K562 (cell line): ENCODE results near the gene IFNGR2. TPM values are rescaled to one million over a fixed set of nuclear protein-coding genes. Genes with fewer than 3 reads are reported as not detected.

Source experiments
- ATAC-seq: fragments of 200-7000 bp; cut with Tn5 transposase; 3 replicates; pipeline ENCODE4 v1.9.1; 2020; ENCODE audit warnings: moderate library complexity
- BruUV-seq: library from RNA; stranded (reverse); fragments of 400-500 nt; replicated peaks from 2 replicates; lab custom pipeline; 2021; lab: Mats Ljungman, UMichigan
- CTCF ChIA-PET: fragments of 300-600 bp; formaldehyde crosslinking; extraction: SDS; loops from one replicate; lab custom pipeline; 2021; ENCODE audit warnings: low intra/inter-chr PET ratio; lab: Yijun Ruan, JAX
- POLR2A ChIA-PET: fragments of 300-600, 350-650 bp; sonication (Branson Sonifier 250); formaldehyde crosslinking; extraction: SDS; loops from one replicate; lab custom pipeline; 2021; ENCODE audit warnings: antibody characterized with exemption, inconsistent platforms; lab: Yijun Ruan, JAX
- DNase-seq, 4 experiments: peaks; one replicate each; pipeline versions ENCODE4 v3.0.0 to v3.0.0-alpha.2; 2011 to 2018; ENCODE audit warnings: low spot score in 3 of 4, mixed read lengths in 3 of 4; ENCODE audit errors: extremely low read depth in 1 of 4
- FAIRE-seq: peaks from 2 replicates; lab custom pipeline; 2011; peaks lifted over from hg19 to GRCh38; lab: Jason Lieb, UNC
- H2AFZ ChIP-seq: 2 replicates; pipeline ENCODE4 v1.6.0; 2011; ENCODE audit warnings: low read depth, low read length, control low read depth, inconsistent platforms
- H3K27ac ChIP-seq: fragments of 200-600 bp; 3 replicates; pipeline ENCODE4 v1.8.0; 2011; ENCODE audit warnings: low read depth, mild to moderate bottlenecking, control low read depth, inconsistent platforms, low read length, moderate library complexity, mixed read lengths; ENCODE audit errors: extremely low read depth
- H3K27me3 ChIP-seq, 2 experiments: fragments of 300-600 bp in 1 of 2; 2 replicates in 1 of 2; 3 replicates in 1 of 2; pipeline versions ENCODE4 v1.6.0 to v1.8.0; 2011; ENCODE audit warnings: inconsistent platforms in 2 of 2, low read length in 2 of 2, mild to moderate bottlenecking in 1 of 2, mixed read lengths in 1 of 2, moderate library complexity in 1 of 2; ENCODE audit not compliant: control insufficient read depth in 2 of 2, insufficient read depth in 2 of 2
- H3K36me3 ChIP-seq: fragments of 300-600 bp; 3 replicates; pipeline ENCODE4 v1.8.0; 2011; ENCODE audit warnings: mild to moderate bottlenecking, low read length, inconsistent platforms; ENCODE audit not compliant: control insufficient read depth, insufficient read depth
- H3K4me1 ChIP-seq, 2 experiments: fragments of 200-600 bp in 1 of 2; replicated peaks in 1 of 2; 2 replicates in 1 of 2; 3 replicates in 1 of 2; pipeline versions ENCODE4 v1.5.1 to v1.8.0; 2011; ENCODE audit warnings: inconsistent platforms in 2 of 2, low read length in 2 of 2, mild to moderate bottlenecking in 1 of 2, mixed read lengths in 1 of 2, moderate library complexity in 1 of 2; ENCODE audit not compliant: control insufficient read depth in 2 of 2, insufficient read depth in 2 of 2
- H3K4me2 ChIP-seq: 2 replicates; pipeline ENCODE4 v1.6.1; 2011; ENCODE audit warnings: low read length, control low read depth, inconsistent platforms, mixed read lengths; ENCODE audit not compliant: insufficient read depth
- H3K4me3 ChIP-seq: fragments of 200-600 bp; sonication (generic), shearing (Covaris generic); 2 replicates; pipeline ENCODE4 v1.5.1; 2016; ENCODE audit warnings: control low read depth, inconsistent platforms
- H3K79me2 ChIP-seq: fragments of 200-600 bp; 3 replicates; pipeline ENCODE4 v1.8.0; 2011; ENCODE audit warnings: low read length, inconsistent platforms; ENCODE audit not compliant: control insufficient read depth, insufficient read depth
- H3K9ac ChIP-seq, 2 experiments: 2 replicates each; pipeline versions ENCODE4 v1.6.0 to v1.6.1; 2011; ENCODE audit warnings: low read depth in 2 of 2, low read length in 2 of 2, control low read depth in 1 of 2, inconsistent platforms in 1 of 2, mild to moderate bottlenecking in 1 of 2, mixed read lengths in 1 of 2; ENCODE audit not compliant: insufficient read depth in 1 of 2
- H3K9me1 ChIP-seq: one replicate; pipeline ENCODE4 v1.6.0; 2011; ENCODE audit warnings: inconsistent platforms, mild to moderate bottlenecking, low read length, moderate library complexity; ENCODE audit not compliant: control insufficient read depth, insufficient read depth
- H3K9me3 ChIP-seq: replicated peaks from 2 replicates; pipeline ENCODE4 v1.5.1; 2011; ENCODE audit warnings: low read depth, low read length, inconsistent platforms; ENCODE audit not compliant: control insufficient read depth, insufficient read depth
- H4K20me1 ChIP-seq: replicated peaks from 2 replicates; pipeline ENCODE4 v1.6.1; 2011; ENCODE audit warnings: low read length, inconsistent platforms, mixed read lengths; ENCODE audit not compliant: control insufficient read depth, insufficient read depth
- FOXK2 ChIP-seq, 2 experiments: fragments of 450-650 bp; IDR thresholded peaks in 1 of 2; conservative IDR thresholded peaks in 1 of 2; 2 replicates each; pipeline ENCODE4 v1.6.1; 2016; ENCODE audit warnings: low read depth in 2 of 2, mild to moderate bottlenecking in 1 of 2
- RBM25 ChIP-seq: fragments of 200-400 bp; formaldehyde crosslinking; IDR thresholded peaks from 2 replicates; pipeline ENCODE4 v1.6.1; 2018; ENCODE audit warnings: low read length, low read depth, moderate library complexity; ENCODE audit not compliant: severe bottlenecking
- RFX5 ChIP-seq: IDR thresholded peaks from 2 replicates; pipeline ENCODE4 v1.6.1; 2011; ENCODE audit warnings: low read depth, mild to moderate bottlenecking, improper control_type of control experiment, low read length
- SRSF3 ChIP-seq: fragments of 200-400 bp; formaldehyde crosslinking; IDR thresholded peaks from 2 replicates; pipeline ENCODE4 v1.6.1; 2016; ENCODE audit warnings: mild to moderate bottlenecking, low read length, moderate library complexity; ENCODE audit not compliant: insufficient read depth
- STAT5A ChIP-seq: IDR thresholded peaks from 2 replicates; pipeline ENCODE4 v1.6.1; 2012; ENCODE audit warnings: low read length, inconsistent platforms, borderline replicate concordance
- ZBTB8A ChIP-seq: fragments of 450-650 bp; IDR thresholded peaks from 2 replicates; pipeline ENCODE4 v1.6.1; 2018; ENCODE audit warnings: mild to moderate bottlenecking, moderate library complexity; ENCODE audit not compliant: partially characterized antibody
- ZNF668 ChIP-seq: fragments of 250-450 bp; sonication (Bioruptor Pico); IDR thresholded peaks from 2 replicates; pipeline ENCODE4 v1.8.0; 2022; ENCODE audit warnings: mild to moderate bottlenecking, inconsistent platforms
- WGBS: fragments of 100-300 bp; shearing (Covaris generic); methylation state at CpG from one replicate; pipeline ENCODE4 v1.1.6; 2016; ENCODE audit warnings: low coverage, mixed read lengths; ENCODE audit not compliant: insufficient coverage; ENCODE audit errors: missing lambda C conversion rate; 5-methylcytosine and 5-hydroxymethylcytosine counted together
- in situ Hi-C: fragments of 300-500 bp; cut with MboI; formaldehyde crosslinking; loops from 4 replicates; pipeline ENCODE4 v1.15.0; 2018; ENCODE audit warnings: inconsistent platforms, mixed read lengths
- intact Hi-C: fragments of 100-400 bp; cut with micrococcal nuclease; formaldehyde crosslinking; loops from 2 replicates; pipeline ENCODE4 v1.14.2; 2022
- polyA plus RNA-seq, 8 experiments: library from polyadenylated mRNA; depleted of rRNA in 4 of 8; stranded (reverse) in 5 of 8; unstranded in 3 of 8; fragments of >200 nt; fragmentation: Nextera tagmentation in 2 of 8; fragmentation: Illumina TruSeq in 1 of 8; extraction: Ambion mirVana in 2 of 8; extraction: Trizol in 1 of 8; gene quantifications; 2 replicates each; pipeline versions ENCODE4 v1.2.1 to v1.2.3, GENCODE V29; 2011 to 2014; ENCODE audit warnings: inconsistent platforms in 1 of 8, missing spikeins in 1 of 8
- total RNA-seq, 7 experiments: library from RNA; depleted of rRNA in 6 of 7; stranded (reverse); fragments of >200 nt in 6 of 7; fragmentation: Illumina TruSeq in 2 of 7; extraction: Trizol in 2 of 7; gene quantifications; 2 replicates each; pipeline versions ENCODE4 v1.2.1 to v1.2.3, GENCODE V29; 2011 to 2021; ENCODE audit warnings: low replicate concordance in 1 of 7
- TF ChIP-seq, protein P1 (sequence below): fragments of 250-450 bp; sonication (Bioruptor Pico); IDR thresholded peaks from 2 replicates; pipeline ENCODE4 v1.5.0; 2021; ENCODE audit warnings: mild to moderate bottlenecking, moderate library complexity
- TF ChIP-seq, protein P2 (sequence below): fragments of 250-450 bp; sonication (Bioruptor Pico); IDR thresholded peaks from 2 replicates; pipeline ENCODE4 v1.8.0; 2022; ENCODE audit warnings: moderate library complexity, mild to moderate bottlenecking, inconsistent platforms
- TF ChIP-seq, protein P3 (sequence below): sonication (generic); formaldehyde crosslinking; IDR thresholded peaks from 2 replicates; pipeline ENCODE4 v1.8.0; 2022; ENCODE audit warnings: missing genetic modification reagents, mild to moderate bottlenecking, borderline replicate concordance

IFNGR2 gene
- total and polyA plus RNA-seq, 9 of the 15 experiments (the other 6 are each of a cell fraction or from before 2014, with no cell fraction given): 6.7 to 58.0 (median 28.5) TPM

DNA sequence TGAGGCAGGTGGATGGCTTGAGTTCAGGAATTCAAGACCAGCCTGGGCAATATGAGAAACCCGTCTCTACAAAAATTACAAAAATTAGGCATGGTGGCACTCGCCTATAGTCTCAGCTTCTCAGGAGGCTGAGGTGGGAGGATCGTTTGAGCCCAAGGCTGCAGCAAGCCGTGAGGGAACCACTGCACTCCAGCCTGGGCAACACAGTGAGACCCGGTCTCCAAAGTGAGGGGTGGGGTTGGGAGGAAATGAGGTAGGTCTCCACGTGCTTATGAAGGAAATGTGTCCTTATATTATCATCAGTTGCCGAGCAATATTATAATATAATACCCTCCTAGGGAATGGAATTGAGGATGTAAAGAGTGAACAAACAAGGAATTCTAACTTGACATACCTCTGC lies 73.9 kb downstream of the IFNGR2 start:
- H3K9ac ChIP-seq: peak overlapping the region in 1 of 2 experiments; percentile 14; a peak in 1 of 4 replicates
- no peak for FAIRE-seq
- in situ Hi-C loops: no loop called here
- POLR2A ChIA-PET: interaction anchor here (0.6 kb wide), 1 partner anchor 421 kb away, joined by 3 read pairs; no protein-coding TSS in a partner anchor
- peaks cover 4% of the 10 kb centered on the region; the same call in 1 of the 3 replicates for H3K36me3 ChIP-seq
- H3K4me3 ChIP-seq: no peak overlapping the region
- H3K4me2 ChIP-seq: no peak overlapping the region
- intact Hi-C loops: no loop called here
- no peak for ATAC-seq
- no peaks in the 10 kb centered on the region for H3K9me1 ChIP-seq
- CTCF ChIA-PET: no interaction called here
- no peak overlapping the region for H3K27ac ChIP-seq
- TF ChIP-seq ZNF668 (no peak), SRSF3 (no peak), FOXK2 (conservative IDR thresholded peaks at IDR 0.05 in 1 of 2, IDR thresholded peaks at IDR 0.05 in 1 of 2; ENCODE audit: low read depth in 2 of 2) (no peak), STAT5A (no peak), ZBTB8A (no peak), RFX5 (no peak), RBM25 (no peak)
- TF ChIP-seq, protein P1, sequence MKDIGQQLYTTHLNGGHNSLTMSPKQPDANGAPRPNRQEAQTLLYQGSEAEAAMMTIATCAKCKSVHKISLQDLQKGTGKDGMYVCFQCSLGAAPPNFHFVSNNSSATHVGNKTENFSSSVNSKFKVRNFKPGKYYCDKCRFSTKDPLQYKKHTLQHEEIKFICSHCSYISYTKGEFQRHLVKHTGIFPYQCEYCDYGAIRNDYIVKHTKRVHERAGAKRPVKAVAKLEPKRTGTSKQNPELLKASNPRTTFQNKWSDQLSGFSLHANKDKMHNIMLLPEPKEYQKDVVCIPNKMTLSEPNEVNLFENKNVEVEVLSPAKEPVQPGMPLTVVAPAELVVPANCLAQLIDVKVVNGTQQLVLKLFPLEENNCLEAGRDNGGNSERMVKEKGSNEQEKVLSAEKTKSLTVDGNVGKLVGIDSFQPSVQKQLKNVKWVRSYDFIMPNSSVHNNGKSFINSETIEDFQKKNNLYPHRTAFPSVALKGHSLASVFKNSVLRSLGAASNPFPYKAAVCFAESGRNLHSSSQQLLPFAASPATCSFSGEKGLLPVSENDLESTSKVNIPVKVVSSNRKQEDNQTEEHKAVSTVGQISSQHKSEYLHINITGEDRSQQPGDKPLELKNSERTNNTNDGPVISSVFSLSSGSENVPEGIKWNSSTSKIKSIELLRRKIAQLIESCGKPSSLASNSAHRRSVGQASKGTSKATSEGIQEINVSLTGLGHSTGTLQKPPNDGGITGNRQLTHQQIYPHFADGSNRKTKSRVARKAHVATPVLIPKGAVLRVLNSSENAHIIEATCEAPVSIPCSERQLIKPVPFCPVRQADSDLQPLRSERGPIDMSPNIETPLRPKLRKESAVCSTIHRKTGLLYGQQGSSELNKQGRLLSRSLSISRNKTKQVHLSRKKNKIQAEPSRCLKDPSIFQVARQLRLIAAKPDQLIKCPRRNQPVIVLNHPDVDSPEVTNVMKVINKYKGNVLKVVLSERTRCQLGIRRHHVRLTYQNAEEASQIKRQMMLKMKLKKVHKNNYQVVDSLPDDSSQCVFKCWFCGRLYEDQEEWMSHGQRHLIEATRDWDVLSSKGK (CRISPR knock-in tag): no peak
- TF ChIP-seq, protein P2, sequence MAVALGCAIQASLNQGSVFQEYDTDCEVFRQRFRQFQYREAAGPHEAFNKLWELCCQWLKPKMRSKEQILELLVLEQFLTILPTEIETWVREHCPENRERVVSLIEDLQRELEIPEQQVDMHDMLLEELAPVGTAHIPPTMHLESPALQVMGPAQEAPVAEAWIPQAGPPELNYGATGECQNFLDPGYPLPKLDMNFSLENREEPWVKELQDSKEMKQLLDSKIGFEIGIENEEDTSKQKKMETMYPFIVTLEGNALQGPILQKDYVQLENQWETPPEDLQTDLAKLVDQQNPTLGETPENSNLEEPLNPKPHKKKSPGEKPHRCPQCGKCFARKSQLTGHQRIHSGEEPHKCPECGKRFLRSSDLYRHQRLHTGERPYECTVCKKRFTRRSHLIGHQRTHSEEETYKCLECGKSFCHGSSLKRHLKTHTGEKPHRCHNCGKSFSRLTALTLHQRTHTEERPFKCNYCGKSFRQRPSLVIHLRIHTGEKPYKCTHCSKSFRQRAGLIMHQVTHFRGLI (CRISPR knock-in tag): no peak
- TF ChIP-seq, protein P3, sequence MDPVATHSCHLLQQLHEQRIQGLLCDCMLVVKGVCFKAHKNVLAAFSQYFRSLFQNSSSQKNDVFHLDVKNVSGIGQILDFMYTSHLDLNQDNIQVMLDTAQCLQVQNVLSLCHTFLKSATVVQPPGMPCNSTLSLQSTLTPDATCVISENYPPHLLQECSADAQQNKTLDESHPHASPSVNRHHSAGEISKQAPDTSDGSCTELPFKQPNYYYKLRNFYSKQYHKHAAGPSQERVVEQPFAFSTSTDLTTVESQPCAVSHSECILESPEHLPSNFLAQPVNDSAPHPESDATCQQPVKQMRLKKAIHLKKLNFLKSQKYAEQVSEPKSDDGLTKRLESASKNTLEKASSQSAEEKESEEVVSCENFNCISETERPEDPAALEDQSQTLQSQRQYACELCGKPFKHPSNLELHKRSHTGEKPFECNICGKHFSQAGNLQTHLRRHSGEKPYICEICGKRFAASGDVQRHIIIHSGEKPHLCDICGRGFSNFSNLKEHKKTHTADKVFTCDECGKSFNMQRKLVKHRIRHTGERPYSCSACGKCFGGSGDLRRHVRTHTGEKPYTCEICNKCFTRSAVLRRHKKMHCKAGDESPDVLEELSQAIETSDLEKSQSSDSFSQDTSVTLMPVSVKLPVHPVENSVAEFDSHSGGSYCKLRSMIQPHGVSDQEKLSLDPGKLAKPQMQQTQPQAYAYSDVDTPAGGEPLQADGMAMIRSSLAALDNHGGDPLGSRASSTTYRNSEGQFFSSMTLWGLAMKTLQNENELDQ: no peak
- H4K20me1 ChIP-seq: no peaks in the 10 kb centered on the region
- no peaks in the 10 kb centered on the region; the same call in 1 of the 2 replicates for H3K9me3 ChIP-seq
- DNase-seq: no peak
- H3K79me2 ChIP-seq: peaks cover 40% of the 10 kb centered on the region
- H2AFZ ChIP-seq: no peak overlapping the region
- peaks cover 7 to 16% of the 10 kb centered on the region in 2 experiments; a peak in 3 of 5 replicates for H3K4me1 ChIP-seq
- H3K27me3 ChIP-seq: no peaks in the 10 kb centered on the region
- 82% methylated on average over 7 of the region's 7 CpGs for WGBS
- BruUV-seq: no TSS peak
